ENCODE measurements around the gene SLC51A.

DNA sequence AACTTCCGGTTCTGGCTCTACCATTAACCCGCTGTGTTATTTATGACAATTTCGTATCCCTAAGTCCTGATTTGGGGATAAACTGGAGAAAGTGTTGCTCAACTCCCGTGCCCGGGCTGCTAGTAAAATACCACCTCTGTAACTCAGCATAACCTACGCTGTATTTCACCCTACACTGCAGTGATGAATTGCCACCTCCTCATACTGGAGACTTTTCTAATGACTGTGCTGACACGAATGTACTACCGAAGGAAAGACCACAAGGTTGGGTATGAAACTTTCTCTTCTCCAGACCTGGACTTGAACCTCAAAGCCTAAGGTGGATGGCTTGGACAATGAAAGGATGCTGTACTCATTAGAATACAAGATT, 16.5 kb downstream of the SLC51A start:
- TF ChIP-seq YY1 (IDR thresholded peaks at IDR 0.05; ENCODE audit: insufficient read depth, insufficient read length) (no peak), ZNF274 (IDR thresholded peaks at IDR 0.05; ENCODE audit: low read depth, low read length) (no peak)

Data from NT2/D1 (cell line).